Measurements from ENCODE around the gene PAX8.

GRCh38 chr2:113167962-113168340, 110.8 kb downstream of the PAX8 start:
- TF ChIP-seq CTCF (conservative IDR thresholded peaks at IDR 0.05; ENCODE audit: low read length) (no peak), EZH2phosphoT487 (IDR thresholded peaks at IDR 0.05; ENCODE audit: borderline replicate concordance, low read depth, low read length) (no peak)
